Fibroblast of peridontal ligament (primary cell): ENCODE measurements around the gene CEP128.

Experiments used
- DNase-seq: peaks from one replicate; pipeline ENCODE4 v3.0.0-alpha.2; 2010; ENCODE audit errors: extremely low read depth

CEP128 gene

DNA sequence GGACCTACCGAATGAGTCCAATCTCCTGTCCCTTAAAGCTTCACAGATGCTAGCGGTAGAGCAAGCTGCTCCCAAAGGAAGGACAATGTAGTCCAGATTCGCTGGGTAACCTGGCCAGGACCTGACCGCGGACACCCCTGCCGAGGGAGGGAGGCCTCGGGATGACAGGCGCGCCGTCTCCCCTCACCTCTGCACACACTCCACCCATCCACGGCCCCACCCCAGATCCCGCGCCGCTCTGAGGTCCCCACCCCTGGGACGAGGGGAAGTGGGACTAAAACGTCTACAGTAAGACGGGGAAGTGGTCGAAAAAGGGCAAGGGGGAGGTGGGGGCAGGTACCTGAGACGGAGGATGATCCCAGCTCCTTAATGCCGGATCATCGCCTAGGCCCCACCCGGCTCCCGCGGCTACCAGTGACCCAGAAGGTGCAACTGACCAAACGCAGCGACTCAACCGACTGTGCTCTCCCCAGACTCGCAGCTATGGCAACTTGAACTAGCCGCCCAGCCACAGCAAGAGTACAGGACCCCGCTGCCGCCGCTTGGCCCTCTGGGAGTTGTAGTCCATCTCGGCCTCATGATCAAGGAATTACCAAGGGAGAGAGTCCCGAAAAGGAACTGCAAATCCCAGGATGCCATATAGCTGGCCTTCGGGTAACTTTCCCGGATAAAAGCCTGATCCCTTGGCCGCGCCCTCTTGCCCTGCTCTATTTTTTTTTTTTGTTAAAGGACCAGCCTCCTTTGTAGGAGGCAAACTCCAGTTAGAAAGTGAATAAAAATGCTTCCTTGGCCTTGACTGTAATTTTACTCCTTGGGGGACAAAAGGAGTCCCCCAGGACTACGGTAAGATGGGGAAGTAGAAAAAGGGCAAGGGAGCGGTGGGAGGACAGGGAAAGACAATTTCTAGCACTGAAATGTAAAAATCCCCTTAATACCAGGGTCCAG is at the start of gene CEP128:
CEP128 (minus strand) TSS at position 498 of the 945 bp plus-strand sequence.
- peak; percentile 99 for DNase-seq

DNA sequence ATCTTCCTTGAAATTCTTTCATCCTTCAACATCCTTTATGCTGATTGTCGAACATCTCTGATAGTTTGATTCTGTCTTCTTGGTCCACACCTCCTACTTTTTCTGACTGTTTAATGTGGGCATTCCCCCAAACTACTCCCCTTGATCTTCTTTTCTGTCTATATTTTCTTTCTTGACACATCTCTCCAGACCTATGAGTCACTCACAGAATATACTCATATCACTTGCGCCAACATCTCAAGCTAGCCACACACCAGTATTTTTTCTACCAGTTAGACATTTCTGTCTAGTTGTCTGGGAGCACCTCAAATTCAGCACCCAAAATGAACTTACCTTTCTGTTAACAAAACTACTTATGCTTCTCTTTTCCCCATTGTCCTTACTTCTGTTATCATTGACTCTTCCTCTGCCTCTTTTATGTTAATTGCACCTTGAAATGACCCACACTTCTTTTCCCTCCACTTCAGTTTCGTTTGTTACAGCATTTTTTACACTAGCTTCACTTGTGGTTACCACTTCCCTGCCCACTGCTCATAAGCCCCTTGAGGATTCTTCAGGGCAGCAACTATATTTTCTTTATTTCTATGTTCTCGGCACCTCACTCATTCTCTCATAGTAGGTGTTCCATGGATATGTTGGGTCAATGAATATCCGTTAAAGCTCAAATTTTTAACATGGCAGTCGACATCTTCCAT is 47.3 kb upstream of the CEP128 start:
- DNase-seq, result peak; percentile 11

DNA sequence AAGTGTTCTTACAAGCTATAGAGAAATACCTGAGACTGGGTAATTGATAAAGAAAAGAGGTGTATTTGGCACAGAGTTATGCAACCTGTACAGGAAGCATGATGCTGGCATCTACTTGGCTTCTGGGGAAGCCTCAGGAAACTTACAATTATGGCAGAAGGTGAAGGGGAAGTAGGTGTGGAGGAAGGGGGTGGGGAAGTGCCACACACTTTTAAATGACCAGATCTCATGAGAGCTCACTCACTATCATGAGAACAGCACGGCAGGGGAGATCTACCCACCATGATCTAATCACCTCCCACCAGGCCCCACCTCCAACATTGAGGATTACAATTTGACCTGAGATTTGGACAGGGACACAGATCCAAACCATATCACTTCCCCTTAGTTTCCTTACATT is 46.7 kb upstream of the CEP128 start:
- DNase-seq, result no peak

DNA sequence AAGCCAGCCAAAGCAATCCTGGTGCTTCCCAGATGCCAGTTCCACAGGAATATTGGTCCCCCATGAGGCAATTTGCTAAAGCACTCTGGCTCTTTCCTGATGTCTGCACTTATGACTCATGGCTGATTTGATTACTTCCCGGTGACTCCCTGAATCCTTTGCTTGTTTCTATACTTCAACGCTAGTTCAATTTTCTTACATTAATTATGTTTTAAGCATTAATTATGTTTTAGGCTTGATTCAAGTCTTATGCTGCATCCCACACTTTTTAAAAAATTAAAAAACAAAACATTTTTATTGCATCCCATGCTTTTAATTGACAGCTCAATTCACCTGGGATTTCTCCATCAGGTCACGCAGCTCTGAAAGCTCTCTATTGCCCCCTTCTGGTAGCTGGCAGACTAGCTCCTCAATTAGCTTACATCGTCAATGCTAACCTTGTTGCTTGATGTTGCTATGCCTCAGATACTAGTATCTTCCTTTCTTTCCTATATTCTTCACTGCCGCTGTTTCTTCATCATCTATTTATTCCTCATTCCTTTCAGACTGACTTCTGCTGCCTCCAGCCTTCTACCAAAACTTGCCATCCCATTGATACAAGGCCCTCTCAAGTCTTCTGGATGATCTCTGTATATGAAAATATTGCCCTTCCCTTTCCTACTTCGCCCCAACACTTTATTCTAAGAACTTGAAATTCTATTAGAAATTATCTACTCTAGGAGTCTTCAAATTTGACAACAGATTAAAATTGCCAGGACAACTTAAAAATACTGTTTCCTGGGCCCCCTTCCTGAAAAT is 45.9 kb upstream of the CEP128 start:
- DNase-seq, result peak; percentile 87

DNA sequence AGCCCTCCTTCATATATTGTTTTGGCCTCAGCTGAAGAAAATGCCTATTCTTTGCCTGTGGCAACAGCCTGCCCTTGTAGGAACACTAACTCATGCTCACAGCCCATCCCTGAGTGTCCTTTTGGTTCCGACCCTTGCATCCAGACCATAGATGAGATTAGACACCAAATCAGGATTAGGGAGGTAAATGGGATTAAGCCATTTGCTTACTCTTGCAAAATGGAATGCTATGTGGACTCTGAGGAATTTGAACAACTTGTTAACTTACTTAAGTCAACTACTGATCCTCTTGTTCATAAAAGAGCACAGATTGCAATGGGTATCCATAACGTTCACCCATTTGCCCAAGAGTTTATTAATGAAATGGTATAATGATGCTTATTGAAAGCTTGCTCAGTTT is 41.2 kb upstream of the CEP128 start:
- no peak for DNase-seq

DNA sequence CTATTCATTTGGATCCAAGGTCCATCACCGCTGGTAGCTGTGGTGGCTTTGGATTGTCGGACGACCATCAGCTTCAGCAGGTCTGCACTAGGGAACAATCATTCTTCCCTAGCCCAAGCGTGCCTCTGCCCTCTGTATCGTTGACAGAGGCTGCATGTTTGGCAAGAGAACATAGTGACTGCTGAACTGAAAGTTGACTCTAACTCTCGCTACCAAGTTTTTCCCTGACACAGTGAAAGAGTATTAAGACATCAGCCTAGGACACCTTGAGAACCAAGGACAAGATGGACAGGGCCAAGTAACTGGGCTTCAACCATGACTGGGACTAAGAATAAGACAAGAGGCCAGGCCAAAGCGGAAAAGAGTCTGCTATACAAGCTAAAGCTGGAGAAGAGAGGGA is 40.1 kb upstream of the CEP128 start:
- no peak for DNase-seq

DNA sequence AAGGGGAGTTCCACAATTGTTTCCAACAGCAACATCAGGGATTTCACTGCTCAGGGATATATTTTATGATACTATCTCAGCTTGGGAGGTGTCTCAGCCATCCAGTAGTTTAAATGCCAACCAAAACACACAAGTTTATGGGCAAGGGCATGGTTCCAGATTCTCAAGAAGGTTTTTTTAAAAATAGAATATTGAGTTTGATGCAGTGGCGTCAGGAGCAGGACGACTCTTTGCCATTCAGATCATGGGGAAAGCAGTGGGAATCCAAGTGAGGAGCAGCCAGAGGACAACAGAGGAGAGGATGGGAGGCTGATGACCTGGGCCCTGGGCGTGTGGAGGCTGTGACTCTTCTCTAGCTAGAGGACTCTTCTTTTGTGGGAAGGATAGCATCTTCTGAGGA is 39.6 kb upstream of the CEP128 start:
- DNase-seq, result no peak

DNA sequence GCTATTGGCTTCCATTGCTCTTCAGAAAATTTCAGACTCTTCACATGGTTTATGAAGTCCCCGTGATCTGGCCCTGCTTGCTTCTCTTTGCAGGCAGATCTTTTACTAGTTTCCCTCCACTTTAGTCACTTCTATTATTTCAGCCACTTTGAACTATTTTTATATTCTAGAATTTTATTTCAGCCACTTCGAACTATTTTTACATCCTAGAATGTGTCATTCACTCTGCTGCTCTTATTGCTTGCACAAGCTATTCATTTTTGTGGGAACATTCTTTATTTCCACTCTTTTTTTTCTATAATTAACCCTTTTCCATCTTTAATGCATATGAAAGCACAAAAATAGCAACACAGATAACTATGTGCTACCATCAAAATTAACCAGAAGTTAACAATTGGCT is 38.4 kb upstream of the CEP128 start:
- DNase-seq, result no peak

DNA sequence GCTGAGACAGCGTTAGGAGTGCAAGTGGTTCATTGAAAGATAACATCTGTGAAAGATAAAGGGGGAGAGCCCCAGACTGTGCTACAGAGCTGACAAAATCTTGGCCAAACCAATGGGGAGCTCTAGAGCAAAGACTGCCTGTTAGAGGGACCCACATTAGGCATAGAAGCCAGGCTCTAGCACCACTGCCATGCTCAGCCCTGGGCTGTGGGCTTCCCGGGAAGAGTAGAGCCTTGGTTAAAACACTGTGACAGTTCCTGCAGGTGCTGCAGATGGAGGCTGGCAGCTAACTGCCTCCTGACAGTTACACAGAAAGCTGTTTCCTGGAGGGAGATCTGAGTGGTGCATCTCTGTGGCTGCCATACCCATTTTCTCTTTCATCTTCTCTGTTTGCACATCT is 36.9 kb upstream of the CEP128 start:
- no peak for DNase-seq

DNA sequence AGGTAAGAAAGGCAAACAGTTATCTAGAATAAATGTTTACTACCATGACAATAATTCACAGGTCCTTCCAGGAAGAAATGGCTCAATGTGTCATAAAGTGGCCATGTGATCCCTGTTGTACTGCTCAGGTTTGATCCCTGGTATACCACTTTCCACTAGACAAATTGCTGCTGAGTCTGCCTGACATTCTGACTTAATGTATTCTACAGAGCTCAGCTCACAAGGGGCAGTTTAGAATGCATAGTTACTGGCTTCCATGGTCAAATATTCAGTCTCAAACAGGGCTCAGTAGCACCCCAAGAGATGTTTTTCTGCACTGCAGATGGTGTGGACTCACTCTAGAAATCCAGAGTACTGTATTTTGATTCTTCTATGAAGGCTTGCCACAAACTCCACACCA is 35.7 kb upstream of the CEP128 start:
- no peak for DNase-seq

DNA sequence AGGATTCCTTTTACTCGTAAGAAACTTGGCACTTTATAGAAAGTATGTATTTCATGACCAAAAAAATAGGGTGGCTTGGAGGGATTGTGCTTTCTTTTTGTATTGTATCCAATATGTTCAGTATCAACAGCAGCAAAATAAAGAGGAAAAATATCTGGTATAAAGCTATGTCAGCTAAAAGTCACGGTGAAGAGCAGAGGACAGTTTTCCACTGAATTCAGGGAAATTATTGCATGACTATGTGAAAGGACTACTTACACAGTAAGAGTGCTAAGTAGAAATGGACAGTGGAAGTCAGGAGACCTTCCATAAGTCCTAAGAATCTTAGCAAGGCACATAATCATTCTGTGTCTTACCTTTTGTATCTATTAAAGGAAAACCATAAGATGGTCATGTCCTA is 33.1 kb upstream of the CEP128 start:
- no peak for DNase-seq

DNA sequence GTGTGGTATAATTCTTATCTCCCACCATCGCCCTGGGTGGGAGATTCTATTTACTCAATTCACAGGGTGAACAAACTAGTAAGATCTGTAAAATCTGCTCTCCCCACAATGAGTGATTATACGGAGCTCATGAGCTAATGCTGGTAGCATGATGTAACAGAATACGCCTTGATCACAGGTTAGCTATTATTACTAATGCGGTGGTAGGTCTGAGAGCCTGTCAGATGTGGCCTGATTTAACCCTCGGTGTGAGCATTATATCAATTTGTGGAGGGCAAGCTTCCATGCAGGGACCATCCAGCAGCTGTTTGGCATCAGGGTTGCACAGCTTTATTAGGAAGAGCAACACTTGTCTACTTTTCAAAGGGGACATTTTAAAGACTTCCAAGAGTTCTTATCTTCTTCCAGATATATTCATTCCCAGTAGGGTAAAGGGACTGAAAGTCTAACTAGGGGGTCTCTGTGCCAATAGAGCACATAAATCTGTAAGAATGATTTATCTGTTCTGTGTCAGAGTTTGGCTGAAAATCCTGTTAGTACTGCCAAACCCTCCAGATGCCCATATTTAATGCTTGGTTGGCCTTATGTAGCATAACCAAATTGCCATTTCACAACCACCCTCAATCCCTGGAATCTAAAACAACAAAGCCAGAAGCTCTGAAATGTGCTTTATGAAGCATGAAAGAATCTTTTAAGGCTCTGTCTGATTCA is 32.5 kb upstream of the CEP128 start:
- DNase-seq, result peak; percentile 79

DNA sequence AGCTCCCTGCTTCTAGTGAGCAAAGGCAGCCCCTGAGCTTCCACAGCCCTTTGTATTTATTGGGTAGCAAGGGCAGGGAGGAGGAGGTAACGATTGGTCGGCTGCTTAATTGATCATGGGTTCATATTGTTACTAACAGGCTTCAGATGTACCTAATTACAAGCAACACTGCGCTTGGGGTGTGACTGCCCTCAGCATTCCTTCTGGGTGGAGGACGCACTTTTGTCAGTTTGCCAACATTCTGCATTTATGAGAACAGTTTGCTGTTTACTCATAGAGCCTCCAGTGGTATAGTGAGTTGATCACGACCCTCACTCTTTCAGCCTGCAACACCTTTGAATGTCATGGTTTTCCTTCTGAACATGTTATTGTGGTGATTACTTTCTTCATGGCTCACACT is 23.5 kb upstream of the CEP128 start:
- DNase-seq, result no peak

DNA sequence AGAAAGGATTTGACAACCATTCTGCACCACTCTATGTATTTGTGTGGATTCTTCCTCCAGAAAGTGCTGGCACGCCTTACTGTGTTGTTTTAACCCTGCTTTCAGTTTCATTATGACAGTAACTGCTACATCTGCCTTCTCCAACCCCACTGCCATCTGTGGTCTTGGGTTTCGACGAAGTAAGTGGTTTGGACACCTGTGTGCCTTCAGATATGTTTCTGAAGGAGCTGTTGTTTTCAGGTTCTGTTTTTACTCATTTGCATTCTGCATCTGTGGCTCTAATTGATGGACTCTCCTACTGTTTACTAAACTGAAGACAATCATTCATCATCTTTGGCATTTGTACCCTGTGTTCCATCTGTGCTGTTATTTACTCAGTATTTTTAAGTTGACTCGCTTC is 18.0 kb upstream of the CEP128 start:
- DNase-seq, result no peak

DNA sequence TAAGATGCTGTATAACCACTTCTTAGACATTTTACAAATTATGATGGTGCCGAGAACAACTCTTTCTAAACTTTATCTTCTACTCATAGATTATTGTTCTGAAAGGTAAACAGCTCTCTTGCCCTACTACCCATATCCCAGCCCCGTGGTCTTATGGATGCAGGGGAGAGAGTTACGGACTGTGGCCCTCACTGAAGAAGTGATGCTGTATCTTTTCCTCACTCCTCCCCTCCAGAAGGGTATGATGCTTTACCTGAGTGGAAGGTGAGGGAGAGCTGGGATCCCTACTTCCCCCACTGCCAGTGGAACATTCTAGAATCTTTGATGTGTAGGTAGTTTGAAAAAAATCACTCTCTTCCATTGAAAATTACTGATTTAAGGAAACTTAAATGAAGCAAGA is 17.4 kb upstream of the CEP128 start:
- no peak for DNase-seq

DNA sequence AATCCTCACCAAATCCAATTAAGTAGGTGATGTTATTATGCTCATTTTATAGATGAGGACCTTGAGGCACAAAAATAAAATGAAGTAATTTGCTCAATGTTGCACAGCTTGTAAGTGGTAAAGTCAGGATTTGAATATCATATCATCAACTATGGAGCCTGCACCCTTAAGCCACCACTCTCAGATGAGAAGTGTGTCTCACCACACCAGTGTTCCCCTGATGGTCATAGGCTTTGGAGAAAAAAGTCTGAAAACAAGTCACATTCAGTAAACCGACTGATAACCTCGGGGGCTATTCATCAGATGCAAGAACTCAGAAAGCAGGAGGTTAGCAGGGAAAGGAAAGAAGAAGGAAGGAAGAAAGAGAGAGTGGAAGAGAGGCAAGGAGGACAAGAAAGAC is 16.7 kb upstream of the CEP128 start:
- DNase-seq, result no peak

DNA sequence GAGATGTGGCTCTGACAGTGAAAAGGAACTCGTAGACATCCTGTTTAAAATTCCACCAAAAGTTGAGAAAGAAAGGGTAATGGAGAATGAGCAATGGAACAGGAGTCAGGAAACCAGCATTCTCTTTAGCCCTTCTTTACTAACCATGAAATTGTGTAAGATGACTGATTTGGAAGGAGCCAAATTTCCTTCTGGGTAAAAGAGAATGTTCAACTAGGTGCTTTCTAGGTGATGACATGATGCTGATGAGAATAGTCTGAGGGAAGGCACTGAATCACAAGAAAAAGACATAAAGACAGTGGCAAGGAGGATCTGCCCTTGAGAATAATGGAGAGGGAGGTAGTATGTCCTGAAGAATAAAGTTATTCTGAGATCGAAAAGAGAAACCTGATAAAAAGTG is 16.1 kb upstream of the CEP128 start:
- DNase-seq, result no peak

DNA sequence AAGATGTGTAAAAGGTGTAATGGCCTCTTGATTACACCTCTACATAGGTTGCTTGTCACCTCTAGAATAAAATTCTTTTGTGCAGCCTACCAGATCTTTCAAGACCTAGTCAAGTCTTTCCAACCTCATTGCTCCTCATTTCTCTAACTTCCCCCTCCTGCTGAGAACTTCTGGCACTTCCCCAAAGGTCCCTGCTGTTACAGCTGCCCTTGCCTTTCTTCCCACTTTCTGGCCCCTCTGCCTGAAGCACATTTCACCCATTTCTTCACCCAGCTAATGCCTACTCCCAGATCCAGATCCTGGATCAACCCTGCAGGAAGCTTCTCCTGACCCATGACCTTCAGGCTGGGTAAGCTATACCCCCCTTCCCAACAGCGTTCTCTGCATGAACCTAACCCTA is 15.4 kb upstream of the CEP128 start:
- DNase-seq, result no peak

DNA sequence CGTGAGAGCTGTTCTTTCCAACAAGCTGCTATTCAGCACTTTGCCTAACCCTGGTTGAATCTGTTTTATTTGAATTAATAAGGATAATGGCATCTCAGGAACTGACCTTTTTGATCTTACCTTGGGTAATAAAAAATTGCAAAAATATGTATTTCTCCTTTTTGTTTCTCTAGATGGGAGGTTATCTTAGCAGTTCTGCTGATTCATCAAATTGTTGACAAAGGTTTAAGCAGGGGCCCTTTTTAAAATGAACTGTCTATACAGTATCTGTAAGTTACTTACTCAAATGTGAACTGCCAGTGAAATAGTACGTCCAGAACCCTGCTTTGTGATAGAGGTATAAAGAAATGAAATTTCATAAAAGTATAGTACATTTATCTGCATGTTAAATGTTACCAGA is 14.6 kb upstream of the CEP128 start:
- no peak for DNase-seq

DNA sequence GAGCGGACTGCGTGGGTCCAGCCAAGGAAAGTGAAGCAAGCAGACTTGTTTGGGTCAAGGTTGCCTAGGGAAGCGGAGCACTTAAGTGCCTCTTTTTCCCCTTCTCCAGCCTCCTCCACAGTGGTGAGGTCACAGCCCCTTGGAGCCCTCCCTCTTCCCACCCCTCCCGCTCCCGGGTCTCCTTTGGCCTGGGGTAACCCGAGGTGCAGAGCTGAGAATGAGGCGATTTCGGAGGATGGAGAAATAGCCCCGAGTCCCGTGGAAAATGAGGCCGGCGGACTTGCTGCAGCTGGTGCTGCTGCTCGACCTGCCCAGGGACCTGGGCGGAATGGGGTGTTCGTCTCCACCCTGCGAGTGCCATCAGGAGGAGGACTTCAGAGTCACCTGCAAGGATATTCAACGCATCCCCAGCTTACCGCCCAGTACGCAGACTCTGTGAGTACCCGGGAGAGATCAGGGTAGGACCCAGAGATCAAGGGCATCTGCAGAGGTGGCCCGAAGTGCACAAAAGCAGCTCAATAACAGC is 13.9 kb upstream of the CEP128 start, which contains the start of gene TSHR:
TSHR (plus strand) TSS at position 206 of the 526 bp plus-strand sequence; CDS start at position 266, 60 bp downstream.
- no peak for DNase-seq

DNA sequence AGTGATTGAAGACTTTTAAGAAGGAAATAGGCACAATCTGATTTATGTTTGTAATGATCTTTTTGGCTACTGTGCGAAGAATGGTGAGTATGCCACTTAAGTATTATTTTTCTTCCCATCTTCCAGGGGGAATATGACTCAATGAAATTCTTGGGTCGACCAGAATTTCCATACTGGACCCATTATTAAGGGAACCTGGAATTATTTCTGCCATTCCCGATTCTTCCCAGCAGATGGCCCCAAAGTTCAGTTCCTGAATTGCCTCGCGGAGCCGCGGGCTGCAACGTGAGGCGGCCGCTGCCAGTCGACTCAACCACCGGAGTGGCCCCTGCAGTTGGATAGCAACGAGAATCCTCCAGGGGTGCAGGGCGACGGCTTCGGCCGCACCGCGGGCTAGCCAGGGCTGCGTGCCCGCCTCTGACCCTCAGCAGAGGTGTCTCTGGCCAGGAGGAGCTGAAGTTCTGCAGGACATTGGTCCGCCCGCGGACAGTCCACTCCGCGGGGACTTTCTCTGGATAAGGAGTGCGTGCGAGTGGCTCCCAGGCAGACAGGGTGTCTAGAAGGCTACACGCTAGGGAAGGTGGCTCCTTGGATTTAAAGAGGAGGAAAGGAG is 13.3 kb upstream of the CEP128 start:
- peak; percentile 90 for DNase-seq
